H1 (cell line): ENCODE data around the gene STX18. TPM values are rescaled to one million over a fixed set of nuclear protein-coding genes. Genes with fewer than 3 reads are reported as not detected.

ENCODE experiments used
- CTCF ChIA-PET: fragments of 300-600 bp; sonication (Branson Sonifier 250); formaldehyde crosslinking; loops from one replicate; lab custom pipeline; 2021; ENCODE audit not compliant: partially characterized antibody; lab: Charles Lee
- POLR2A ChIA-PET: fragments of 300-600 bp; sonication (Branson Sonifier 250); formaldehyde crosslinking; loops from one replicate; lab custom pipeline; 2021; ENCODE audit warnings: inconsistent platforms; ENCODE audit not compliant: partially characterized antibody; lab: Charles Lee
- DNase-seq, 2 experiments: peaks; one replicate each; pipeline versions ENCODE4 v3.0.0 to v3.0.0-alpha.2; 2010 to 2022; ENCODE audit warnings: low spot score in 2 of 2, low read depth in 1 of 2, mixed read lengths in 1 of 2
- FAIRE-seq: peaks from 2 replicates; lab custom pipeline; 2011; peaks lifted over from hg19 to GRCh38; lab: Jason Lieb, UNC
- H2AFZ ChIP-seq: 2 replicates; pipeline ENCODE4 v1.8.1; 2012; ENCODE audit warnings: low read length, inconsistent platforms
- H2AK5ac ChIP-seq: 2 replicates; pipeline ENCODE4 v1.6.1; 2013; ENCODE audit warnings: low read depth, low read length
- H2BK120ac ChIP-seq: replicated peaks from 2 replicates; pipeline ENCODE3; 2013; ENCODE audit warnings: low read depth, low read length, inconsistent platforms
- H2BK12ac ChIP-seq: 2 replicates; pipeline ENCODE4 v1.6.1; 2013; ENCODE audit warnings: low read depth, low read length
- H2BK15ac ChIP-seq: 2 replicates; pipeline ENCODE4 v1.6.1; 2013; ENCODE audit warnings: low read length
- H2BK20ac ChIP-seq: 2 replicates; pipeline ENCODE4 v1.6.1; 2013; ENCODE audit warnings: low read length
- H2BK5ac ChIP-seq: 2 replicates; pipeline ENCODE4 v1.6.1; 2013; ENCODE audit warnings: low read depth, low read length
- H3K14ac ChIP-seq: 2 replicates; pipeline ENCODE4 v1.6.1; 2013; ENCODE audit warnings: inconsistent platforms; ENCODE audit not compliant: insufficient read length
- H3K18ac ChIP-seq: 2 replicates; pipeline ENCODE4 v1.6.1; 2013; ENCODE audit warnings: low read length; ENCODE audit errors: extremely low read depth
- H3K23ac ChIP-seq: 2 replicates; pipeline ENCODE4 v1.6.1; 2013; ENCODE audit warnings: inconsistent platforms; ENCODE audit not compliant: insufficient read length
- H3K23me2 ChIP-seq: 2 replicates; pipeline ENCODE4 v1.6.1; 2013; ENCODE audit warnings: low read depth, low read length
- H3K27ac ChIP-seq: 2 replicates; pipeline ENCODE4 v1.6.1; 2011; ENCODE audit warnings: low read depth, low read length, inconsistent platforms
- H3K27me3 ChIP-seq, 4 experiments: replicated peaks in 1 of 4; 1 replicate in 1 of 4; 2 replicates in 3 of 4; pipeline versions ENCODE4 v1.6.1 to v1.8.1; 2011 to 2013; ENCODE audit warnings: low read length in 3 of 4, mild to moderate bottlenecking in 3 of 4, inconsistent platforms in 2 of 4, mixed read lengths in 2 of 4, moderate library complexity in 1 of 4; ENCODE audit not compliant: control insufficient read depth in 3 of 4, insufficient read depth in 3 of 4; ENCODE audit errors: extremely low read depth in 1 of 4
- H3K36me3 ChIP-seq, 4 experiments: 2 replicates each; pipeline versions ENCODE4 v1.6.1 to v1.8.1; 2011 to 2013; ENCODE audit warnings: mild to moderate bottlenecking in 4 of 4, low read length in 3 of 4, moderate library complexity in 2 of 4, control low read depth in 1 of 4, inconsistent platforms in 1 of 4; ENCODE audit not compliant: insufficient read depth in 4 of 4, control insufficient read depth in 2 of 4
- H3K4ac ChIP-seq: replicated peaks from 2 replicates; pipeline ENCODE3; 2013; ENCODE audit warnings: low read length, low read depth, mixed read lengths, inconsistent platforms; ENCODE audit not compliant: insufficient read length
- H3K4me1 ChIP-seq, 4 experiments: replicated peaks in 1 of 4; 1 replicate in 1 of 4; 2 replicates in 3 of 4; pipeline versions ENCODE4 v1.6.1 to v1.8.1; 2011 to 2013; ENCODE audit warnings: low read length in 3 of 4, inconsistent platforms in 2 of 4, mixed read lengths in 1 of 4; ENCODE audit not compliant: insufficient read depth in 4 of 4, control insufficient read depth in 3 of 4
- H3K4me2 ChIP-seq, 2 experiments: 2 replicates each; pipeline versions ENCODE4 v1.6.1 to v1.8.1; 2011 to 2013; ENCODE audit warnings: low read depth in 2 of 2, low read length in 2 of 2, control low read depth in 1 of 2, inconsistent platforms in 1 of 2, mild to moderate bottlenecking in 1 of 2; ENCODE audit not compliant: insufficient read depth in 1 of 2
- H3K4me3 ChIP-seq, 4 experiments: fragments of 200-600, 300-600 bp in 1 of 4; sonication (generic), shearing (Covaris generic), sonication (Bioruptor Twin) in 1 of 4; 2 replicates each; pipeline versions ENCODE4 v1.5.1 to v1.8.1; 2011 to 2016; ENCODE audit warnings: low read length in 4 of 4, low read depth in 3 of 4, control low read depth in 2 of 4, inconsistent platforms in 2 of 4, mild to moderate bottlenecking in 2 of 4, mixed read lengths in 1 of 4, moderate library complexity in 1 of 4; ENCODE audit not compliant: insufficient read depth in 2 of 4; ENCODE audit errors: extremely low read depth in 1 of 4
- H3K56ac ChIP-seq: replicated peaks from 2 replicates; pipeline ENCODE3; 2013; ENCODE audit warnings: low read depth, mild to moderate bottlenecking, mixed read lengths, low read length, inconsistent platforms; ENCODE audit not compliant: insufficient read length
- H3K79me1 ChIP-seq: 2 replicates; pipeline ENCODE4 v1.6.1; 2013; ENCODE audit warnings: low read depth, low read length, control low read depth
- H3K79me2 ChIP-seq, 2 experiments: 2 replicates each; pipeline versions ENCODE4 v1.6.1 to v1.8.1; 2012 to 2013; ENCODE audit warnings: low read length in 2 of 2, mild to moderate bottlenecking in 2 of 2, inconsistent platforms in 1 of 2; ENCODE audit not compliant: insufficient read depth in 2 of 2, control insufficient read depth in 1 of 2
- H3K9ac ChIP-seq, 4 experiments: replicated peaks in 1 of 4; 1 replicate in 1 of 4; 2 replicates in 3 of 4; pipeline versions ENCODE4 v1.6.1 to v1.8.1; 2011 to 2013; ENCODE audit warnings: low read depth in 3 of 4, low read length in 3 of 4, control low read depth in 2 of 4, mild to moderate bottlenecking in 2 of 4, moderate library complexity in 2 of 4, inconsistent platforms in 1 of 4; ENCODE audit errors: extremely low read depth in 1 of 4
- H3K9me3 ChIP-seq, 2 experiments: 2 replicates each; pipeline versions ENCODE4 v1.6.1 to v1.8.1; 2012 to 2013; ENCODE audit warnings: mild to moderate bottlenecking in 2 of 2, moderate library complexity in 2 of 2, control low read depth in 1 of 2, inconsistent platforms in 1 of 2, low read depth in 1 of 2, low read length in 1 of 2, mixed read lengths in 1 of 2; ENCODE audit not compliant: insufficient read depth in 2 of 2
- H4K20me1 ChIP-seq, 2 experiments: replicated peaks in 1 of 2; 2 replicates each; pipeline versions ENCODE3 to v1.8.1; 2011 to 2013; ENCODE audit warnings: inconsistent platforms in 2 of 2, low read length in 2 of 2, mild to moderate bottlenecking in 1 of 2; ENCODE audit not compliant: insufficient read depth in 2 of 2, control insufficient read depth in 1 of 2
- H4K5ac ChIP-seq: 2 replicates; pipeline ENCODE4 v1.6.1; 2013; ENCODE audit warnings: low read length, low read depth, mixed read lengths, inconsistent platforms; ENCODE audit not compliant: insufficient read length
- H4K8ac ChIP-seq: 2 replicates; pipeline ENCODE4 v1.8.0; 2013; ENCODE audit warnings: mild to moderate bottlenecking, moderate library complexity, low read length, inconsistent platforms; ENCODE audit not compliant: insufficient read depth; ENCODE audit errors: extremely low read depth
- H4K91ac ChIP-seq: replicated peaks from 2 replicates; pipeline ENCODE3; 2013; ENCODE audit warnings: low read length, mixed read lengths, inconsistent platforms; ENCODE audit not compliant: insufficient read length
- CTBP2 ChIP-seq: IDR thresholded peaks from 2 replicates; pipeline ENCODE4 v1.7.0; 2011; ENCODE audit warnings: borderline replicate concordance, mild to moderate bottlenecking, moderate library complexity, mixed read lengths, low read length; ENCODE audit not compliant: insufficient read depth, insufficient read length
- HDAC6 ChIP-seq: IDR thresholded peaks from one replicate; pipeline ENCODE4 v1.7.1; 2012; ENCODE audit warnings: low read depth, mild to moderate bottlenecking, inconsistent platforms, low read length, moderate library complexity
- MAFK ChIP-seq: IDR thresholded peaks from 2 replicates; pipeline ENCODE4 v1.6.1; 2012; ENCODE audit warnings: low read depth, mild to moderate bottlenecking, improper control_type of control experiment, low read length
- NANOG ChIP-seq: IDR thresholded peaks from 2 replicates; pipeline ENCODE4 v1.6.1; 2011; ENCODE audit warnings: low read length, low read depth, mild to moderate bottlenecking, inconsistent platforms; ENCODE audit not compliant: insufficient read depth, poor library complexity, severe bottlenecking
- NRF1 ChIP-seq: IDR thresholded peaks from 2 replicates; pipeline ENCODE4 v1.6.1; 2011; ENCODE audit warnings: mild to moderate bottlenecking, low read depth, low read length, improper control_type of control experiment
- RXRA ChIP-seq: IDR thresholded peaks from 2 replicates; pipeline ENCODE4 v1.6.1; 2011; ENCODE audit warnings: low read depth, mild to moderate bottlenecking, low read length, moderate library complexity; ENCODE audit not compliant: insufficient read depth
- SIN3A ChIP-seq, 2 experiments: IDR thresholded peaks in 1 of 2; conservative IDR thresholded peaks in 1 of 2; 2 replicates each; pipeline ENCODE4 v1.6.1; 2011 to 2012; ENCODE audit warnings: low read length in 2 of 2, improper control_type of control experiment in 1 of 2, low read depth in 1 of 2, mild to moderate bottlenecking in 1 of 2
- WGBS, 2 experiments: shearing (Covaris generic) in 1 of 2; methylation state at CpG; one replicate each; pipeline versions ENCODE4 v1.1.6 to v1.1.7; 2013 to 2015; ENCODE audit warnings: low lambda C conversion rate in 2 of 2, mixed read lengths in 2 of 2, inconsistent platforms in 1 of 2, low coverage in 1 of 2, missing lambda C conversion rate in 1 of 2; ENCODE audit not compliant: insufficient replicate concordance in 2 of 2, insufficient coverage in 1 of 2, insufficient read length in 1 of 2; ENCODE audit errors: extremely low coverage in 1 of 2, missing lambda C conversion rate in 1 of 2; 5-methylcytosine and 5-hydroxymethylcytosine counted together
- polyA plus RNA-seq, 7 experiments: library from polyadenylated mRNA; depleted of rRNA in 3 of 7; stranded (reverse) in 5 of 7; unstranded in 2 of 7; fragments of >200 nt in 5 of 7; fragments of 200-250 nt in 2 of 7; gene quantifications; 1 replicate in 5 of 7; 2 replicates in 1 of 7; 4 replicates in 1 of 7; pipeline versions ENCODE4 v1.2.1 to v1.2.3, GENCODE V29; 2011 to 2013; ENCODE audit warnings: missing spikeins in 2 of 7, mixed read lengths in 2 of 7
- total RNA-seq: library from RNA; stranded (reverse); fragmentation: NEBNext Ultra II Directional; extraction: Animal tissue kit (Norgen Biotek cat#: 25700); gene quantifications from 2 replicates; pipeline ENCODE4 v1.2.1, GENCODE V29; 2021
- TF ChIP-seq, protein P1 (sequence below): IDR thresholded peaks from 2 replicates; pipeline ENCODE4 v1.6.1; 2011; ENCODE audit warnings: low read length, improper control_type of control experiment

STX18 gene
- total and polyA plus RNA-seq, 2 of the 8 experiments (the other 6 are each of a cell fraction or from before 2014, with no cell fraction given) = 14.6 to 18.3 TPM

DNA sequence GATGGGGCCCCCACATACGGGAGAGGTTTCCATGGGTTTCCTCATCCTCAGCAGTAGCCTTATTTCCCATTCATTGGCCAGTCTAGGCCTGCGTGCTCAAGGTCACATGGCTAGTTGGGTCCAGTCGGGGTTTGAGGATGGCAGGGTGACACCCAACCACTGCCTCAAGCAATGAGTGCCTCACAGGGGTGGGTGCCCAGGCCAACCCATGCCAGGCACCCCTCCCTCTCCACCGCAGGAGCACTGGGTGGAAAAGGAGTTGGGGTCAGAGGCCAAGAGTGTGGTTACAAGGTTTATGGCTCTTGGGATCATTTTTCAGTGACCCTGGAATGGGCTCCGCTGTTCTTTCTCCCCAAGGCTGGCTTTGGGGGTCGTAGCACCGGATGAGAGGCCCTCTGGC lies 151.8 kb downstream of the STX18 start:
- H3K9ac ChIP-seq = no peak overlapping the region
- H2AK5ac ChIP-seq = no peak overlapping the region
- no peaks in the 10 kb centered on the region for H3K9me3 ChIP-seq
- peaks cover 0 to 7% of the 10 kb centered on the region in 2 experiments for H4K20me1 ChIP-seq
- no peak overlapping the region for H4K5ac ChIP-seq
- H3K79me2 ChIP-seq = no peaks in the 10 kb centered on the region
- whole genome bisulfite sequencing, 2 experiments = 84% methylated on average over 7 of the region's 7 CpGs; no CpG with 5 or more reads in 1 of the 2 experiments
- H2BK120ac ChIP-seq = no peak overlapping the region
- ChIA-PET POLR2A (interaction anchor here (0.7 kb wide), 1 partner anchor 15 kb away, joined by 5 read pairs; no protein-coding TSS in a partner anchor), CTCF (no interaction called here)
- H3K4me1 ChIP-seq = peaks cover 0 to 2% (median under 1%) of the 10 kb centered on the region in 4 experiments; a peak in 3 of 7 replicates
- no peak overlapping the region for H3K4me2 ChIP-seq
- H2BK12ac ChIP-seq = no peak overlapping the region
- H3K23ac ChIP-seq = no peak overlapping the region
- DNase-seq = no peak
- H4K8ac ChIP-seq = no peak overlapping the region
- H3K4me3 ChIP-seq = no peak overlapping the region
- no peak overlapping the region for H2BK15ac ChIP-seq
- no peak overlapping the region for H3K18ac ChIP-seq
- H3K36me3 ChIP-seq = peaks cover 2 to 9% (median 6%) of the 10 kb centered on the region in 4 experiments; a peak in 6 of 8 replicates
- H3K79me1 ChIP-seq = 0 out of 2 replicates have a peak, but pooled peaks cover 2% of the 10 kb centered on the region
- H3K23me2 ChIP-seq = peaks cover 18% of the 10 kb centered on the region; the same call in 1 of the 2 replicates
- no peak overlapping the region for H2BK20ac ChIP-seq
- H2BK5ac ChIP-seq = no peak overlapping the region
- no peak overlapping the region for H2AFZ ChIP-seq
- no peak overlapping the region for H3K4ac ChIP-seq
- H3K56ac ChIP-seq = no peak overlapping the region
- H4K91ac ChIP-seq = no peak overlapping the region
- peaks cover 8 to 31% (median 25%) of the 10 kb centered on the region in 4 experiments; a peak in 6 of 7 replicates for H3K27me3 ChIP-seq
- H3K14ac ChIP-seq = no peak overlapping the region
- no peak for FAIRE-seq
- H3K27ac ChIP-seq = no peak overlapping the region
- TF ChIP-seq NANOG (no peak), HDAC6 (no peak), SIN3A (conservative IDR thresholded peaks at IDR 0.05 in 1 of 2, IDR thresholded peaks at IDR 0.05 in 1 of 2; ENCODE audit: low read depth in 1 of 2, low read length in 2 of 2) (no peak), NRF1 (no peak), RXRA (no peak), MAFK (no peak), CTBP2 (no peak)
- TF ChIP-seq, protein P1, sequence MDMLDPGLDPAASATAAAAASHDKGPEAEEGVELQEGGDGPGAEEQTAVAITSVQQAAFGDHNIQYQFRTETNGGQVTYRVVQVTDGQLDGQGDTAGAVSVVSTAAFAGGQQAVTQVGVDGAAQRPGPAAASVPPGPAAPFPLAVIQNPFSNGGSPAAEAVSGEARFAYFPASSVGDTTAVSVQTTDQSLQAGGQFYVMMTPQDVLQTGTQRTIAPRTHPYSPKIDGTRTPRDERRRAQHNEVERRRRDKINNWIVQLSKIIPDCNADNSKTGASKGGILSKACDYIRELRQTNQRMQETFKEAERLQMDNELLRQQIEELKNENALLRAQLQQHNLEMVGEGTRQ = no peak
